HEK293 (cell line): ENCODE data around the gene TAS2R50.

ENCODE experiments used
- CTCF ChIA-PET: fragments of 350-600 bp; formaldehyde crosslinking; extraction: SDS; loops from one replicate; lab custom pipeline; 2021; ENCODE audit warnings: antibody characterized with exemption; lab: Yijun Ruan, JAX
- POLR2A ChIA-PET: fragments of 300-600 bp; formaldehyde crosslinking; extraction: SDS; loops from one replicate; lab custom pipeline; 2020; ENCODE audit warnings: antibody characterized with exemption, inconsistent platforms; lab: Yijun Ruan, JAX
- H3K27ac ChIP-seq: fragments of 200-500 bp; sonication (Bioruptor generic); 2 replicates; pipeline ENCODE4 v1.5.1; 2014; ENCODE audit warnings: low read depth, low read length, control low read depth, inconsistent platforms; ENCODE audit errors: extremely low read depth
- H3K36me3 ChIP-seq, 2 experiments: fragments of 200-500 bp in 1 of 2; sonication (Bioruptor generic) in 1 of 2; 1 replicate in 1 of 2; 2 replicates in 1 of 2; pipeline ENCODE4 v1.5.1; 2014 to 2017; ENCODE audit warnings: inconsistent platforms in 2 of 2, low read length in 2 of 2; ENCODE audit not compliant: control insufficient read depth in 2 of 2, insufficient read depth in 1 of 2
- H3K4me1 ChIP-seq: fragments of 200-500 bp; sonication (Bioruptor generic); 2 replicates; pipeline ENCODE4 v1.5.1; 2014; ENCODE audit warnings: mild to moderate bottlenecking, low read length, inconsistent platforms; ENCODE audit not compliant: control insufficient read depth, insufficient read depth
- H3K4me3 ChIP-seq: 2 replicates; pipeline ENCODE4 v1.5.1; 2011; ENCODE audit warnings: low read depth, mild to moderate bottlenecking, control low read depth, low read length, moderate library complexity
- H3K9me3 ChIP-seq: fragments of 200-500 bp; sonication (Bioruptor generic); 2 replicates; pipeline ENCODE4 v1.5.1; 2014; ENCODE audit warnings: low read depth, low read length, inconsistent platforms; ENCODE audit not compliant: control insufficient read depth, insufficient read depth
- GLI2 ChIP-seq: fragments of 450-650 bp; formaldehyde crosslinking; IDR thresholded peaks from 2 replicates; pipeline ENCODE4; 2017; ENCODE audit warnings: missing biosample characterization, missing genetic modification characterization, low read depth, borderline replicate concordance
- KLF10 ChIP-seq: fragments of 450-650 bp; IDR thresholded peaks from 2 replicates; pipeline ENCODE4 v1.5.1; 2018; ENCODE audit warnings: missing biosample characterization, mild to moderate bottlenecking, missing genetic modification characterization
- REPIN1 ChIP-seq: fragments of 450-650 bp; formaldehyde crosslinking; IDR thresholded peaks from 2 replicates; pipeline ENCODE4 v1.5.1; 2017; ENCODE audit warnings: missing biosample characterization, missing genetic modification characterization, low read depth
- SCRT1 ChIP-seq: fragments of 450-650 bp; formaldehyde crosslinking; IDR thresholded peaks from 2 replicates; pipeline ENCODE4 v1.5.1; 2016; ENCODE audit warnings: missing biosample characterization, missing genetic modification characterization, borderline replicate concordance
- TRIM28 ChIP-seq: IDR thresholded peaks from 2 replicates; pipeline ENCODE4 v1.6.1; 2011; ENCODE audit warnings: low read length, control low read depth, borderline replicate concordance
- ZBTB10 ChIP-seq: fragments of 450-650 bp; formaldehyde crosslinking; IDR thresholded peaks from 2 replicates; pipeline ENCODE4 v1.5.1; 2016; ENCODE audit warnings: missing biosample characterization, missing genetic modification characterization
- ZBTB26 ChIP-seq: fragments of 450-650 bp; formaldehyde crosslinking; optimal IDR thresholded peaks from 2 replicates; pipeline ENCODE3; 2016; ENCODE audit warnings: missing biosample characterization, mild to moderate bottlenecking, missing genetic modification characterization
- ZFP41 ChIP-seq: fragments of 450-650 bp; formaldehyde crosslinking; IDR thresholded peaks from 2 replicates; pipeline ENCODE4 v1.5.1; 2016; ENCODE audit warnings: missing biosample characterization, missing genetic modification characterization, borderline replicate concordance
- ZNF157 ChIP-seq: fragments of 450-650 bp; formaldehyde crosslinking; IDR thresholded peaks from 2 replicates; pipeline ENCODE4 v1.5.1; 2016; ENCODE audit warnings: missing biosample characterization, missing genetic modification characterization
- ZNF16 ChIP-seq: fragments of 450-650 bp; formaldehyde crosslinking; IDR thresholded peaks from 2 replicates; pipeline ENCODE4 v1.5.1; 2016; ENCODE audit warnings: low read depth, missing biosample characterization, missing genetic modification characterization
- ZNF214 ChIP-seq: fragments of 450-650 bp; formaldehyde crosslinking; IDR thresholded peaks from 2 replicates; pipeline ENCODE4 v1.5.1; 2017; ENCODE audit warnings: missing biosample characterization, mild to moderate bottlenecking, missing genetic modification characterization, borderline replicate concordance
- ZNF362 ChIP-seq: fragments of 450-650 bp; formaldehyde crosslinking; IDR thresholded peaks from 2 replicates; pipeline ENCODE4 v1.5.1; 2016; ENCODE audit warnings: missing biosample characterization, missing genetic modification characterization
- ZNF426 ChIP-seq: fragments of 450-650 bp; formaldehyde crosslinking; IDR thresholded peaks from 2 replicates; pipeline ENCODE4 v1.5.1; 2017; ENCODE audit warnings: missing biosample characterization, missing genetic modification characterization, mild to moderate bottlenecking, inconsistent platforms, moderate library complexity
- ZNF433 ChIP-seq: fragments of 450-650 bp; formaldehyde crosslinking; IDR thresholded peaks from 2 replicates; pipeline ENCODE4 v1.5.1; 2016; ENCODE audit warnings: missing biosample characterization, missing genetic modification characterization, low read depth
- ZNF544 ChIP-seq: fragments of 450-650 bp; formaldehyde crosslinking; IDR thresholded peaks from 2 replicates; pipeline ENCODE4 v1.5.0; 2017; ENCODE audit warnings: missing biosample characterization, missing genetic modification characterization
- ZNF558 ChIP-seq: fragments of 450-650 bp; formaldehyde crosslinking; IDR thresholded peaks from 2 replicates; pipeline ENCODE4 v1.5.1; 2016; ENCODE audit warnings: missing biosample characterization, missing genetic modification characterization
- ZNF629 ChIP-seq: fragments of 450-650 bp; formaldehyde crosslinking; IDR thresholded peaks from 2 replicates; pipeline ENCODE4 v1.5.1; 2017; ENCODE audit warnings: missing biosample characterization, missing genetic modification characterization
- ZNF658 ChIP-seq: fragments of 450-650 bp; formaldehyde crosslinking; IDR thresholded peaks from 2 replicates; pipeline ENCODE4; 2016; ENCODE audit warnings: missing biosample characterization, missing genetic modification characterization
- TF ChIP-seq, protein P1 (sequence below): fragments of 450-650 bp; formaldehyde crosslinking; IDR thresholded peaks from 2 replicates; pipeline ENCODE4 v1.5.1; 2016; ENCODE audit warnings: missing biosample characterization, missing genetic modification characterization
- TF ChIP-seq, protein P2 (sequence below): sonication (generic); formaldehyde crosslinking; IDR thresholded peaks from 2 replicates; pipeline ENCODE4 v1.8.1; 2022; ENCODE audit warnings: mild to moderate bottlenecking, moderate library complexity, missing genetic modification reagents

The TAS2R50 gene

GRCh38 chr12:11016937-11017336 is 30.2 kb upstream of the TAS2R50 start:
- TF ChIP-seq ZNF558 (no peak), ZNF629 (no peak), ZNF362 (tag by site-specific recombination) (no peak), ZBTB26 (tag by site-specific recombination) (no peak), GLI2 (tag by site-specific recombination) (no peak), TRIM28 (no peak), KLF10 (tag by site-specific recombination) (no peak), ZNF426 (no peak), ZNF544 (tag by site-specific recombination) (no peak), ZNF658 (tag by site-specific recombination) (no peak), ZFP41 (tag by site-specific recombination) (no peak), ZBTB10 (tag by site-specific recombination) (no peak), SCRT1 (tag by site-specific recombination) (no peak), REPIN1 (tag by site-specific recombination) (no peak), ZNF157 (tag by site-specific recombination) (no peak), ZNF214 (no peak), ZNF433 (no peak), ZNF16 (no peak)
- TF ChIP-seq, protein P1, sequence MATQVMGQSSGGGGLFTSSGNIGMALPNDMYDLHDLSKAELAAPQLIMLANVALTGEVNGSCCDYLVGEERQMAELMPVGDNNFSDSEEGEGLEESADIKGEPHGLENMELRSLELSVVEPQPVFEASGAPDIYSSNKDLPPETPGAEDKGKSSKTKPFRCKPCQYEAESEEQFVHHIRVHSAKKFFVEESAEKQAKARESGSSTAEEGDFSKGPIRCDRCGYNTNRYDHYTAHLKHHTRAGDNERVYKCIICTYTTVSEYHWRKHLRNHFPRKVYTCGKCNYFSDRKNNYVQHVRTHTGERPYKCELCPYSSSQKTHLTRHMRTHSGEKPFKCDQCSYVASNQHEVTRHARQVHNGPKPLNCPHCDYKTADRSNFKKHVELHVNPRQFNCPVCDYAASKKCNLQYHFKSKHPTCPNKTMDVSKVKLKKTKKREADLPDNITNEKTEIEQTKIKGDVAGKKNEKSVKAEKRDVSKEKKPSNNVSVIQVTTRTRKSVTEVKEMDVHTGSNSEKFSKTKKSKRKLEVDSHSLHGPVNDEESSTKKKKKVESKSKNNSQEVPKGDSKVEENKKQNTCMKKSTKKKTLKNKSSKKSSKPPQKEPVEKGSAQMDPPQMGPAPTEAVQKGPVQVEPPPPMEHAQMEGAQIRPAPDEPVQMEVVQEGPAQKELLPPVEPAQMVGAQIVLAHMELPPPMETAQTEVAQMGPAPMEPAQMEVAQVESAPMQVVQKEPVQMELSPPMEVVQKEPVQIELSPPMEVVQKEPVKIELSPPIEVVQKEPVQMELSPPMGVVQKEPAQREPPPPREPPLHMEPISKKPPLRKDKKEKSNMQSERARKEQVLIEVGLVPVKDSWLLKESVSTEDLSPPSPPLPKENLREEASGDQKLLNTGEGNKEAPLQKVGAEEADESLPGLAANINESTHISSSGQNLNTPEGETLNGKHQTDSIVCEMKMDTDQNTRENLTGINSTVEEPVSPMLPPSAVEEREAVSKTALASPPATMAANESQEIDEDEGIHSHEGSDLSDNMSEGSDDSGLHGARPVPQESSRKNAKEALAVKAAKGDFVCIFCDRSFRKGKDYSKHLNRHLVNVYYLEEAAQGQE, result no peak
- TF ChIP-seq, protein P2, sequence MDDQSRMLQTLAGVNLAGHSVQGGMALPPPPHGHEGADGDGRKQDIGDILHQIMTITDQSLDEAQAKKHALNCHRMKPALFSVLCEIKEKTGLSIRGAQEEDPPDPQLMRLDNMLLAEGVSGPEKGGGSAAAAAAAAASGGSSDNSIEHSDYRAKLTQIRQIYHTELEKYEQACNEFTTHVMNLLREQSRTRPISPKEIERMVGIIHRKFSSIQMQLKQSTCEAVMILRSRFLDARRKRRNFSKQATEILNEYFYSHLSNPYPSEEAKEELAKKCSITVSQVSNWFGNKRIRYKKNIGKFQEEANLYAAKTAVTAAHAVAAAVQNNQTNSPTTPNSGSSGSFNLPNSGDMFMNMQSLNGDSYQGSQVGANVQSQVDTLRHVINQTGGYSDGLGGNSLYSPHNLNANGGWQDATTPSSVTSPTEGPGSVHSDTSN (CRISPR knock-in tag), result no peak
- POLR2A ChIA-PET, result no interaction called here
- H3K4me3 ChIP-seq, result no peak overlapping the region
- CTCF ChIA-PET, result no interaction called here
- H3K27ac ChIP-seq, result no peak overlapping the region
- no peaks in the 10 kb centered on the region for H3K9me3 ChIP-seq
- H3K4me1 ChIP-seq, result no peaks in the 10 kb centered on the region
- no peaks in the 10 kb centered on the region for H3K36me3 ChIP-seq
